Astrocyte (in vitro differentiated cells and primary cell): ENCODE data around the gene MICAL3.

Experiments used
- CTCF ChIP-seq: IDR thresholded peaks from 2 replicates; pipeline ENCODE4 v1.5.1; 2011; ENCODE audit warnings: low read depth, mild to moderate bottlenecking, inconsistent platforms, low read length, moderate library complexity; ENCODE audit not compliant: insufficient read depth
- EZH2 ChIP-seq: IDR thresholded peaks from 2 replicates; pipeline ENCODE4 v1.6.1; 2012; ENCODE audit warnings: mild to moderate bottlenecking, low read length, inconsistent platforms; ENCODE audit not compliant: insufficient read depth

GRCh38 chr22:17914474-17914873 lies 109.9 kb downstream of the MICAL3 start:
- TF ChIP-seq CTCF (no peak), EZH2 (no peak)
